ENCODE data around the gene S100A9. TPM values are rescaled to one million over a fixed set of nuclear protein-coding genes. Genes with fewer than 3 reads are reported as not detected.
"Not testable (repeated sequence)": the region's sequence is repeated elsewhere in the genome, so short reads cannot be mapped to it uniquely, and the experiment has no call there.

S100A9 gene
- total and polyA plus RNA-seq, 2 experiments from 2014 or later: not detected

- H3K27ac Mint-ChIP-seq; H3K4me3 Mint-ChIP-seq; H3F3A ChIP-seq (replicated peaks; ENCODE audit: low read depth); H3K27me3 ChIP-seq (ENCODE audit: insufficient read depth); H3K4me1 ChIP-seq (ENCODE audit: insufficient read depth); H4K20me1 ChIP-seq (replicated peaks; ENCODE audit: insufficient read depth); H3K79me2 ChIP-seq (replicated peaks; ENCODE audit: insufficient read depth); H3K36me3 ChIP-seq (ENCODE audit: insufficient read depth); ATAC-seq; H2AFZ ChIP-seq; H3K36me3 Mint-ChIP-seq (ENCODE audit: low read depth); H3K9me2 ChIP-seq (ENCODE audit: insufficient read depth); H3K4me3 ChIP-seq; H3K9me3 Mint-ChIP-seq; H3K27ac ChIP-seq (ENCODE audit: low read depth); H3K4me2 ChIP-seq; DNase-seq (ENCODE audit: low spot score): not testable (repeated sequence)
- H3K4me1 Mint-ChIP-seq: peaks cover 13% of the 10 kb centered on the region
- peaks cover 18% of the 10 kb centered on the region for H3K27me3 Mint-ChIP-seq (ENCODE audit: insufficient read depth, low read depth, poor library complexity)
These were observed 48.4 kb downstream of the S100A9 start for GRCh38 chr1:153405825-153406599.

GRCh38 chr1:153407274-153407673 lies 49.6 kb downstream of the S100A9 start:
- Mint-ChIP-seq H3K9me3 (peaks cover 12% of the 10 kb centered on the region), H3K27me3 (ENCODE audit: insufficient read depth, low read depth, poor library complexity) (peaks cover 16% of the 10 kb centered on the region)
- not testable (repeated sequence) for H3K4me1 Mint-ChIP-seq; ATAC-seq; H4K20me1 ChIP-seq (replicated peaks; ENCODE audit: insufficient read depth); H3K4me3 Mint-ChIP-seq; H3K4me1 ChIP-seq (ENCODE audit: insufficient read depth); H3K27me3 ChIP-seq (ENCODE audit: insufficient read depth); H3F3A ChIP-seq (replicated peaks; ENCODE audit: low read depth); DNase-seq (ENCODE audit: low spot score); H3K36me3 ChIP-seq (ENCODE audit: insufficient read depth); H3K4me2 ChIP-seq; H3K79me2 ChIP-seq (replicated peaks; ENCODE audit: insufficient read depth); H3K36me3 Mint-ChIP-seq (ENCODE audit: low read depth); H3K4me3 ChIP-seq; H2AFZ ChIP-seq; H3K9me2 ChIP-seq (ENCODE audit: insufficient read depth); H3K27ac ChIP-seq (ENCODE audit: low read depth); H3K27ac Mint-ChIP-seq

Small RNAs within 50 kb of the gene (small RNA-seq; reads per million reads assigned to genes)
- gene RNU6-160P (ENCODE audit: low replicate concordance): not detected
- gene S100A15A (ENCODE audit: low replicate concordance): not detected

Other genes with a start within 250 kb of the S100A9 start
- gene SPRR2F, start 244.3 kb upstream of the S100A9 start, total RNA-seq (2014; rRNA removed; shearing (Covaris generic)): not detected in 2 replicates
- 0.44 and 0.57 TPM in 2 replicates for gene SPRR2F, start 244.3 kb upstream of the S100A9 start, polyA plus RNA-seq (2016; fragmentation: Nextera tagmentation; extraction: Ambion mirVana)
- gene SPRR2G, start 207.0 kb upstream of the S100A9 start, total RNA-seq (2014; rRNA removed; shearing (Covaris generic)): not detected in 2 replicates
- not detected in 2 replicates for gene SPRR2G, start 207.0 kb upstream of the S100A9 start, polyA plus RNA-seq (2016; fragmentation: Nextera tagmentation; extraction: Ambion mirVana)
- not detected in 2 replicates for gene LELP1, start 154.4 kb upstream of the S100A9 start, total RNA-seq (2014; rRNA removed; shearing (Covaris generic))
- gene LELP1, start 154.4 kb upstream of the S100A9 start, polyA plus RNA-seq (2016; fragmentation: Nextera tagmentation; extraction: Ambion mirVana): not detected in 2 replicates
- gene PRR9, start 140.3 kb upstream of the S100A9 start, total RNA-seq (2014; rRNA removed; shearing (Covaris generic)): not detected in 2 replicates
- gene PRR9, start 140.3 kb upstream of the S100A9 start, polyA plus RNA-seq (2016; fragmentation: Nextera tagmentation; extraction: Ambion mirVana): not detected in 2 replicates
- not detected in 2 replicates for gene LORICRIN, start 98.2 kb upstream of the S100A9 start, total RNA-seq (2014; rRNA removed; shearing (Covaris generic))
- gene LORICRIN, start 98.2 kb upstream of the S100A9 start, polyA plus RNA-seq (2016; fragmentation: Nextera tagmentation; extraction: Ambion mirVana): 0.23 and 0.24 TPM in 2 replicates
- not detected in 2 replicates for gene PGLYRP3, start 44.9 kb upstream of the S100A9 start, total RNA-seq (2014; rRNA removed; shearing (Covaris generic))
- not detected in 2 replicates for gene PGLYRP3, start 44.9 kb upstream of the S100A9 start, polyA plus RNA-seq (2016; fragmentation: Nextera tagmentation; extraction: Ambion mirVana)
- gene PGLYRP4, start 9.0 kb upstream of the S100A9 start, total RNA-seq (2014; rRNA removed; shearing (Covaris generic)): not detected in 2 replicates
- gene PGLYRP4, start 9.0 kb upstream of the S100A9 start, polyA plus RNA-seq (2016; fragmentation: Nextera tagmentation; extraction: Ambion mirVana): not detected in 2 replicates
- not detected in 2 replicates for gene S100A12, start 17.8 kb downstream of the S100A9 start, total RNA-seq (2014; rRNA removed; shearing (Covaris generic))
- not detected in 2 replicates for gene S100A12, start 17.8 kb downstream of the S100A9 start, polyA plus RNA-seq (2016; fragmentation: Nextera tagmentation; extraction: Ambion mirVana)
- gene S100A8, start 33.2 kb downstream of the S100A9 start, total RNA-seq (2014; rRNA removed; shearing (Covaris generic)): not detected in 2 replicates
- gene S100A8, start 33.2 kb downstream of the S100A9 start, polyA plus RNA-seq (2016; fragmentation: Nextera tagmentation; extraction: Ambion mirVana): not detected in 2 replicates
- not detected in 2 replicates for gene S100A7A, start 58.7 kb downstream of the S100A9 start, total RNA-seq (2014; rRNA removed; shearing (Covaris generic))
- gene S100A7A, start 58.7 kb downstream of the S100A9 start, polyA plus RNA-seq (2016; fragmentation: Nextera tagmentation; extraction: Ambion mirVana): not detected in 2 replicates
- gene S100A7, start 102.8 kb downstream of the S100A9 start, total RNA-seq (2014; rRNA removed; shearing (Covaris generic)): not detected in 2 replicates
- not detected in 2 replicates for gene S100A7, start 102.8 kb downstream of the S100A9 start, polyA plus RNA-seq (2016; fragmentation: Nextera tagmentation; extraction: Ambion mirVana)
- gene S100A6, start 178.1 kb downstream of the S100A9 start, total RNA-seq (2014; rRNA removed; shearing (Covaris generic)): 7.3 and 9.4 TPM in 2 replicates
- gene S100A6, start 178.1 kb downstream of the S100A9 start, polyA plus RNA-seq (2016; fragmentation: Nextera tagmentation; extraction: Ambion mirVana): 77.5 and 98.0 TPM in 2 replicates
- gene S100A5, start 183.1 kb downstream of the S100A9 start, total RNA-seq (2014; rRNA removed; shearing (Covaris generic)): not detected in 2 replicates
- gene S100A5, start 183.1 kb downstream of the S100A9 start, polyA plus RNA-seq (2016; fragmentation: Nextera tagmentation; extraction: Ambion mirVana): 0.47 TPM in 1 of 2 replicates, not detected in the other
- gene S100A4, start 188.0 kb downstream of the S100A9 start, total RNA-seq (2014; rRNA removed; shearing (Covaris generic)): 8.2 and 14.2 TPM in 2 replicates
- gene S100A4, start 188.0 kb downstream of the S100A9 start, polyA plus RNA-seq (2016; fragmentation: Nextera tagmentation; extraction: Ambion mirVana): 34.6 and 36.0 TPM in 2 replicates
- gene S100A3, start 191.4 kb downstream of the S100A9 start, total RNA-seq (2014; rRNA removed; shearing (Covaris generic)): not detected in 2 replicates
- gene S100A3, start 191.4 kb downstream of the S100A9 start, polyA plus RNA-seq (2016; fragmentation: Nextera tagmentation; extraction: Ambion mirVana): not detected in 2 replicates
- 0.66 TPM in 1 of 2 replicates, not detected in the other for gene S100A2, start 208.0 kb downstream of the S100A9 start, total RNA-seq (2014; rRNA removed; shearing (Covaris generic))
- 0.89 and 1.1 TPM in 2 replicates for gene S100A2, start 208.0 kb downstream of the S100A9 start, polyA plus RNA-seq (2016; fragmentation: Nextera tagmentation; extraction: Ambion mirVana)